CD8-positive, alpha-beta memory T cell (primary cell): Measurements from ENCODE around the gene KCNIP2. TPM values are rescaled to one million over a fixed set of nuclear protein-coding genes. Genes with fewer than 3 reads are reported as not detected.

Source experiments
- CTCF ChIA-PET: fragments of 350-600 bp; sonication (Branson Sonifier 250); formaldehyde crosslinking; loops from one replicate; lab custom pipeline; 2021; ENCODE audit warnings: antibody characterized with exemption; lab: Charles Lee
- POLR2A ChIA-PET: fragments of 350-600 bp; sonication (Branson Sonifier 250); formaldehyde crosslinking; loops from one replicate; lab custom pipeline; 2021; ENCODE audit warnings: antibody characterized with exemption; lab: Charles Lee
- DNase-seq, 5 donors: peaks; one replicate each; pipeline versions ENCODE4 v3.0.0 to v3.0.0-alpha.2; 2020 to 2022; ENCODE audit warnings: mixed read lengths in 1 of 5
- H3K27ac ChIP-seq: one replicate; pipeline ENCODE4 v1.7.0; 2013; ENCODE audit warnings: low read depth, mild to moderate bottlenecking, low read length, moderate library complexity
- H3K27me3 ChIP-seq: 2 replicates; pipeline ENCODE4 v1.7.0; 2013; ENCODE audit warnings: low read length, mild to moderate bottlenecking; ENCODE audit not compliant: insufficient read depth, poor library complexity, severe bottlenecking
- H3K36me3 ChIP-seq: 2 replicates; pipeline ENCODE4 v1.7.0; 2013; ENCODE audit warnings: mild to moderate bottlenecking, low read length, moderate library complexity; ENCODE audit not compliant: insufficient read depth
- H3K4me1 ChIP-seq: 2 replicates; pipeline ENCODE4 v1.7.0; 2013; ENCODE audit warnings: mild to moderate bottlenecking, low read length, moderate library complexity; ENCODE audit not compliant: insufficient read depth
- H3K4me3 ChIP-seq: 2 replicates; pipeline ENCODE4 v1.7.0; 2013; ENCODE audit warnings: mild to moderate bottlenecking, low read length
- H3K9me3 ChIP-seq: 2 replicates; pipeline ENCODE4 v1.7.0; 2013; ENCODE audit warnings: mild to moderate bottlenecking, low read length
- H3K27ac Mint-ChIP-seq, 8 donors: one replicate each; pipeline ENCODE4 v1.8.0; 2020 to 2021; ENCODE audit warnings: mixed read lengths in 8 of 8, mild to moderate bottlenecking in 6 of 8, inconsistent platforms in 3 of 8, moderate library complexity in 3 of 8
- H3K27me3 Mint-ChIP-seq, 2 donors: one replicate each; pipeline ENCODE4 v1.8.0; 2020 to 2021; ENCODE audit warnings: mixed read lengths in 2 of 2, mild to moderate bottlenecking in 1 of 2, moderate library complexity in 1 of 2
- H3K36me3 Mint-ChIP-seq, 3 donors: one replicate each; pipeline ENCODE4 v1.8.0; 2020 to 2021; ENCODE audit warnings: mixed read lengths in 3 of 3, inconsistent platforms in 1 of 3, mild to moderate bottlenecking in 1 of 3
- H3K4me1 Mint-ChIP-seq, 3 donors: one replicate each; pipeline ENCODE4 v1.8.0; 2020 to 2021; ENCODE audit warnings: mixed read lengths in 3 of 3, inconsistent platforms in 1 of 3, mild to moderate bottlenecking in 1 of 3
- H3K4me3 Mint-ChIP-seq, 7 donors: one replicate each; pipeline ENCODE4 v1.8.0; 2020 to 2021; ENCODE audit warnings: mixed read lengths in 7 of 7, mild to moderate bottlenecking in 6 of 7, moderate library complexity in 4 of 7, inconsistent platforms in 2 of 7
- H3K9me3 Mint-ChIP-seq, 5 donors: one replicate each; pipeline ENCODE4 v1.8.0; 2020 to 2022; ENCODE audit warnings: mixed read lengths in 5 of 5, mild to moderate bottlenecking in 3 of 5, moderate library complexity in 2 of 5, inconsistent platforms in 1 of 5
- polyA plus RNA-seq: library from polyadenylated mRNA; unstranded; fragments of 300-500 nt; fragmentation: Illumina TruSeq; gene quantifications from one replicate; pipeline ENCODE4 v1.2.3, GENCODE V29; 2021
- total RNA-seq, 2 experiments: library from RNA; stranded (reverse); gene quantifications; one replicate each; pipeline ENCODE4 v1.2.3, GENCODE V29; 2021

The KCNIP2 gene
- total and polyA plus RNA-seq, 3 experiments from 2014 or later = 0.96 to 1.0 TPM; not detected in 1

DNA sequence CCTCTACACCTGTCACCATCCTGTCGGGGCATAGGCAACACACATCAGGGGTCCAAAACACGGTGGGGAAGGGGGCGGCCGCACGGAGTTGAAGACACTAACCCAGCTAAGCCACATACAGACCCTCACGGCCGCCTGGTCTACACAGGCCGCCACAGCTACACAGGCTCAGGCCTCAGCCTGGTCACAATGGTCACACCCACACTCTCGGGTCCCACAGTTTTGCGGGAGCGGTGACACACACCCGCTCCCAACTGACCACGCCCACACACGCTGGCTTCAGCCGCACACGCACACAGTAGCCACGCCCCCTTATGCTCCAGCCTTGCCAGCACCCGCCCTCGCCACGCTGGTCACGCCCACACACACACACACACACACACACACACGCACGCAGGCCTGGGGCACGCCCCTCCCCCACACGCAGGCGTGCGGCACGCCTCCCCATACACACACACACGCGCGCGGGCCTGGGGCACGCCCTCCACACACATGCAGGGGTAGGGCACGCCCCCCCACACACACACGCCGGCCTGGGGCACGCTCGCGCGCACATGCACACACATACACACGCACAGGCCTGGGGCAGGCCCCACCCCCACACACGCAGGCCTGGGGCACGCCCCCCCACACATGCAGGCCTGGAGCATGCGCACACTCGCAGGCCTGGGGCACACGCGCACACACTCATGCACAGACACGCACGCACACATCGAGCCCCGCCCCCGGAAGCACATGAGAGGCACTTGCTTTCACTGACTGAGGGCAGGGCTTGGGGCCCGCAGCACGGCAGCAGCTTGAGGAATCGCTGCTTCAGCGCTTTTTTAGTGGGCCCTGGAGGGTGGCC lies 13.1 kb downstream of the KCNIP2 start:
- H3K9me3 ChIP-seq = no peaks in the 10 kb centered on the region
- H3K27me3 Mint-ChIP-seq = peaks cover 0 to 10% of the 10 kb centered on the region in 2 donors
- H3K9me3 Mint-ChIP-seq = peaks cover 0 to 4% (median 0%) of the 10 kb centered on the region in 5 donors
- peaks cover 55% of the 10 kb centered on the region for H3K4me1 ChIP-seq
- CTCF ChIA-PET = interaction anchor here (0.6 to 2.2 kb wide), 5 partner anchors 11 to 49 kb away, joined by 3 to 17 read pairs (median 3); partner anchors contain the start of genes KCNIP2 and OGA
- POLR2A ChIA-PET = interaction anchor here (0.5 to 5.0 kb wide), 3 partner anchors 10 to 15 kb away, joined by 3 to 39 read pairs (median 7); partner anchors contain the start of gene OGA
- H3K4me1 Mint-ChIP-seq = peaks cover 42 to 61% (median 49%) of the 10 kb centered on the region in 3 donors
- peak overlapping the region; percentile 56 for H3K4me3 ChIP-seq
- peak overlapping the region; percentile 52 for H3K27ac ChIP-seq
- no peaks in the 10 kb centered on the region for H3K36me3 ChIP-seq
- peak overlapping the region; percentile 88 to 94 (median 91) for H3K4me3 Mint-ChIP-seq
- H3K36me3 Mint-ChIP-seq = peaks cover 0 to 3% (median 0%) of the 10 kb centered on the region in 3 donors
- H3K27me3 ChIP-seq = no peaks in the 10 kb centered on the region
- peak; percentile 92 to 96 (median 93) for DNase-seq
- H3K27ac Mint-ChIP-seq = peak overlapping the region; percentile 95 to 99 (median 97)

DNA sequence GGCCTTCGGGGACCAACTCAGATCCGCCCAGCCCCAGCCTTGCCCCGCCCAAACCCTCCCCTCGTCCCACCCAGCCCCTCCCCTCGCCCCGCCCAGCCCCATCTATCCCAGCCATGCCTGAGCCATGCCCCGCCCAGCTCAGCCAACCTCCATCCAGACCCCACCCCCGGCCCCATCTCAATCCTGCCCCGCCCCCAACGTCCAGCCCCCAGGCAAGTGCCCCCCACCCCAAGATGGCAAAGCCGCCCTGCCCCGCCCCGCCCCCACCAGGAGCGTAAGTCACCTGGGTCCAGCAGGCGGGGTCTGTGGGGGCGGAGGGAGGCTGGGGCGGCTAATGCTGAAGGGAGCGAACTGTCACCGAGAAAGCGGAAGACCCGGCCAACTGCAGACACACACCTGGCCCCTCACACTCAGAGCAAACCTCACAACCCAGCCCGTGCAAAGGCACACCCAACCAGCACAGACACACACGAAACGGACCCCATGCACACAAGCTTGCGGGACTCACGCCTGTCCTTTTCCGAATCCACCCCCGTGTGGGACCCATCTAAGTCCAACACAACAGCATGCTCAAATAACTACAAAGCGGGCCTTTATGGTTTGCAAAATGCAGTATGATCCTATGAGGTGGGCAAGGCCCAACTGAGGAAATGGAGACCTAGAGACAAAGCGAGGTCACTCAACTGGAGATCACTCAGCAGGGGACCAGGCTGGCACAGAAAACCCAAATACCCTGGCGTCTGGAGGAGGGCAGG lies 13.9 kb downstream of the KCNIP2 start:
- peaks cover 0 to 4% (median 0%) of the 10 kb centered on the region in 5 donors for H3K9me3 Mint-ChIP-seq
- Histone ChIP-seq H3K36me3 (no peaks in the 10 kb centered on the region), H3K27me3 (no peaks in the 10 kb centered on the region), H3K9me3 (no peaks in the 10 kb centered on the region), H3K4me1 (peaks cover 47% of the 10 kb centered on the region), H3K4me3 (peak overlapping the region; percentile 56), H3K27ac (peak overlapping the region; percentile 52)
- peak overlapping the region; percentile 95 to 99 (median 97) for H3K27ac Mint-ChIP-seq
- CTCF ChIA-PET = interaction anchor here (0.6 to 2.1 kb wide), 4 partner anchors 10 to 49 kb away, joined by 3 to 17 read pairs (median 4); no protein-coding TSS in a partner anchor
- H3K4me1 Mint-ChIP-seq = peaks cover 37 to 55% (median 44%) of the 10 kb centered on the region in 3 donors
- DNase-seq = peak; percentile 60 to 83 (median 66)
- POLR2A ChIA-PET = interaction anchor here (5.0 kb wide), 1 partner anchor 12 kb away, joined by 39 read pairs; the partner anchor contains the start of gene OGA
- H3K4me3 Mint-ChIP-seq = peak overlapping the region; percentile 88 to 94 (median 91)
- H3K27me3 Mint-ChIP-seq = peaks cover 0 to 10% of the 10 kb centered on the region in 2 donors
- H3K36me3 Mint-ChIP-seq = peaks cover 0 to 3% (median 0%) of the 10 kb centered on the region in 3 donors

DNA sequence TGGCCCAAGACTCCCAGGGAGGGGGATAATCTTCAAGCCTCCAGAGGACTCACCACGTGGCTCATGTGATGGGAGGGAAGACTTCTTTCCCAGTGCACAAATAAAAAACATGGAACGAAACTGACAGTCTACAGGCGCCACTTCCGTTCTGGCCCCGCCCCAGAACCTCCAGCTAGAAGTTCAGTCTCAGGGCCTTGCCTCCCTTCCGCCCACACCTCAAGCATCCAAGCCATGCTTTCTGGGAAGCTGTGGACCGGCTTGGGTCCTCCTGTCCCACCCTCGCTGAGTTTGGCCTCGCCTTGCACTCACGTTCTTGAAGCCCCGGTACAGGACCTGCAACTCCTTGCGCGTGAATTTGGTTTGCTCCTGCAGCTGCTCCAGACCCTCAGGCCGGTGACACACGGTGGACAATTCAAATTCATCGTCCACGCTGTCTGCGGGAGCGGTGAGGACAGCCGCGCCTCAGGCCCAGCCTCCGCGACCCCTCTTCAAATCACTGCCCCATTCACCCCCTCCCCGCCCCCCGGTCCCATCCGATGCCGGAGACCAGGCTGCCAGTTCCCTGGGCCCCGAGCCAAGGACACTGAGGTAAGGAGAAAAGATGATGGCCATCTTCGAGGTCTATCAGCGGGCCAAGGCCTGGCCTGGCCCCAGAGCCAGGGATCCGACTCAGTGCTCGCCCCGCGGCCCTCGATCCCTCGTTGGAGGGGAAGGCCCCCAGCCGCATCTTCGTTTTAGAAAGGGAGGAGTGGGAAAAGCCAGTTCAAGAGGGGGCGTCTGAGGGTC lies 14.6 kb downstream of the KCNIP2 start:
- Histone ChIP-seq H3K4me3 (no peak overlapping the region), H3K9me3 (no peaks in the 10 kb centered on the region), H3K27ac (no peak overlapping the region), H3K4me1 (peaks cover 39% of the 10 kb centered on the region), H3K36me3 (no peaks in the 10 kb centered on the region), H3K27me3 (no peaks in the 10 kb centered on the region)
- DNase-seq = peak in 1 of 5 donors; percentile 57
- Mint-ChIP-seq H3K27me3 (peaks cover 0 to 10% of the 10 kb centered on the region in 2 donors), H3K27ac (peak overlapping the region in 4 of 8 donors; percentile 4 to 17 (median 6)), H3K36me3 (peaks cover 0 to 3% (median 0%) of the 10 kb centered on the region in 3 donors), H3K4me1 (peaks cover 30 to 47% (median 36%) of the 10 kb centered on the region in 3 donors), H3K9me3 (peaks cover 0 to 4% (median 0%) of the 10 kb centered on the region in 5 donors), H3K4me3 (peak overlapping the region in 3 of 7 donors; percentile 8 to 19 (median 17))
- ChIA-PET POLR2A (interaction anchor here (5.0 kb wide), 1 partner anchor 11 kb away, joined by 39 read pairs; the partner anchor contains the start of gene OGA), CTCF (interaction anchor here (1.0 to 2.4 kb wide), 4 partner anchors 9 to 47 kb away, joined by 3 to 10 read pairs (median 5); no protein-coding TSS in a partner anchor)

DNA sequence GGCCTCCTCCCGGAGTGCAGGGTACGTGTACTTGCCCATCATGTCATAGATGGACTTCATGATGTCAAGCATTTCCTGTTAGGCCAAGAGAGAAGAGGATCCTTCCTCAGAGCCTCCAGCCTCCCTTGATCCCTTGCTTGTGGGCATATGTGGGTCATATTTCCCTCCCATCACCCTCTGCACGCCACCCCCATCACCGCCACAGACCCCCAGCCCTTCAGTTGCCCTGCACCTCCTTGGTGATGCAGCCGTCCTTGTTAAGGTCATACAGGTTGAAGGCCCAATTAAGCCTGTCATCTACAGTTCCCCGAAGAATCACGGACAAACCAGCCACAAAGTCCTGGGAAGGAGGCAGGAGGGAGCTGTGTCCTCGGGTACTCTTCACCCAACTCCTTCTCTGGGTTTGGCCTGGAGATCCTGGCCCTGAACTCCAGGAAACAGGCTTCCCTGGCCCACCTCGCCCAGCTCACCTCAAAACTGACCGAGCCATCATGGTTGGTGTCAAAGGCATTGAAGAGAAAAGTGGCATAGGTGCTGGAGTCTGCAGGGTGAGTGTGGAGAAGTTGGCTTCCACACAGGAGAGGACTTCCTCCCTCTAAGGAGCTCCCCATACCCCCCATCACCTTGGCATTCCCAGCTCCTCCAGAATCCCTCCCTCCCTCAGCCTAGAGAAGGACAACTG lies 15.5 kb downstream of the KCNIP2 start:
- no peaks in the 10 kb centered on the region for H3K36me3 ChIP-seq
- H3K27me3 ChIP-seq = no peaks in the 10 kb centered on the region
- DNase-seq = no peak
- peaks cover 0 to 10% of the 10 kb centered on the region in 2 donors for H3K27me3 Mint-ChIP-seq
- H3K27ac Mint-ChIP-seq = peak overlapping the region in 4 of 8 donors; percentile 14 to 97 (median 52)
- peaks cover 30% of the 10 kb centered on the region for H3K4me1 ChIP-seq
- ChIA-PET POLR2A (interaction anchor here (2.3 to 5.0 kb wide), 2 partner anchors 10 to 12 kb away, joined by 7 to 39 read pairs; partner anchors contain the start of gene OGA), CTCF (interaction anchor here (1.0 to 2.4 kb wide), 7 partner anchors 9 to 304 kb away, joined by 3 to 10 read pairs (median 3); partner anchors contain the start of gene PPRC1)
- H3K36me3 Mint-ChIP-seq = peaks cover 0 to 3% (median 0%) of the 10 kb centered on the region in 3 donors
- H3K9me3 ChIP-seq = no peaks in the 10 kb centered on the region
- H3K27ac ChIP-seq = no peak overlapping the region
- H3K4me3 ChIP-seq = no peak overlapping the region
- H3K9me3 Mint-ChIP-seq = peaks cover 0 to 4% (median 0%) of the 10 kb centered on the region in 5 donors
- H3K4me3 Mint-ChIP-seq = peak overlapping the region in 1 of 7 donors; percentile 55
- peaks cover 25 to 39% (median 29%) of the 10 kb centered on the region in 3 donors for H3K4me1 Mint-ChIP-seq

DNA sequence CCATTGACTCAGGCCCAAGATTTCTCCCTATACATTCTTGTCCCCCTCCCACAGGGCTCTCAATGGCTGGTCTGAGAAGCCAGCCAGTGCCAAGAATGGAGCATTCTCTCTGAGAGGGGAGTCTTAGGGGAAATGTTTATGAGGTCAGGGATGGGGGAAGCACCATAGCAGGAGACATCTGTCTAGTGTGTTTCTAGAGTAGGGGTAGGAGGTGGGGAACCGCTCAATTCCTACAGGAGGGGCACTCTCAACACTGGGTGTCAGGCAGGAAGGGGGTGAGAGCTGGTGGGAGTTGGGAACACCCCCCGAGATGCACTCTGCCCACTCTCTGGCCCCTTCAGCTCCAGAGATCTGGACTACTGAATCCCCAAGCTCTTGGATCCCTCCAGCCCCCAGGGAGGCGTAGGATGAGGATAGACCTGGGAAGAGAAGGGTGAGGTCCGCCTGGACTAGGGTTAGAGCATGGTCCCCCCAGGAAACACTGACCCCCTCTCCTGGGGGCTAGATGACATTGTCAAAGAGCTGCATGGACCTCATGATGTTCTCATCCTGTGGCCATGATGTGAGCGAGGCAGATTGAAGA lies 16.7 kb downstream of the KCNIP2 start:
- no peak for DNase-seq
- H3K27me3 Mint-ChIP-seq = peaks cover 0 to 9% of the 10 kb centered on the region in 2 donors
- H3K36me3 ChIP-seq = no peaks in the 10 kb centered on the region

DNA sequence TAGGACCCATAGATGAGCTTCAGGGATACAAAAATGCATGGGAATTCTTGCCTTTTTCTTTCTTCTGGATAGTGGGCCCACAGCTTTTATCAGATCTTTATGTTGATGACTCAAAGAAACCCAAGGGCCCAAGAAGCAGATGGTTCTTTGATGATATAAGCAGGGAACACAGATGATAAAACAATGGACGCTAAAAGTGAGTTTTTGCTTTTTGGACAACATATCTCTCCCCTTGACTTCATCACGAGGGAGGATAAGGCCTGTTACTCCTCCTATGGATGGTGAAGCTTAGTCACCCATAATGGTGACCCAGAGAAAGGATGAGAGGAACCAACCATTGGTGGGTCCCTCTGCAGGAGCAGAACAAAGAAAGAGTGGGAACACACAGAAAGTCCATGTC lies 18.9 kb downstream of the KCNIP2 start:
- Histone ChIP-seq H3K9me3 (no peaks in the 10 kb centered on the region), H3K36me3 (no peaks in the 10 kb centered on the region), H3K27me3 (no peaks in the 10 kb centered on the region), H3K4me3 (no peak overlapping the region), H3K4me1 (peaks cover 5% of the 10 kb centered on the region), H3K27ac (peak overlapping the region; percentile 8)
- POLR2A ChIA-PET = no interaction called here
- DNase-seq = no peak
- Mint-ChIP-seq H3K9me3 (no peaks in the 10 kb centered on the region), H3K27me3 (no peaks in the 10 kb centered on the region), H3K4me1 (peaks cover 10 to 24% (median 15%) of the 10 kb centered on the region in 3 donors), H3K36me3 (peaks cover 0 to 2% (median 0%) of the 10 kb centered on the region in 3 donors), H3K27ac (peak overlapping the region in 1 of 8 donors; percentile 31), H3K4me3 (no peak overlapping the region)
- CTCF ChIA-PET = interaction anchor here (2.2 to 3.3 kb wide), 2 partner anchors 11 to 16 kb away, joined by 6 to 12 read pairs; no protein-coding TSS in a partner anchor

More for the DNA sequence above, 16.7 kb downstream of the KCNIP2 start:
- H3K4me1 Mint-ChIP-seq = peaks cover 21 to 29% (median 24%) of the 10 kb centered on the region in 3 donors
- H3K27ac Mint-ChIP-seq = peak overlapping the region in 5 of 8 donors; percentile 5 to 97 (median 15)
- peaks cover 0 to 4% (median 0%) of the 10 kb centered on the region in 5 donors for H3K9me3 Mint-ChIP-seq
- Histone ChIP-seq H3K27ac (no peak overlapping the region), H3K27me3 (no peaks in the 10 kb centered on the region), H3K4me3 (no peak overlapping the region), H3K9me3 (no peaks in the 10 kb centered on the region), H3K4me1 (peaks cover 19% of the 10 kb centered on the region)
- CTCF ChIA-PET = interaction anchor here (0.9 to 2.4 kb wide), 4 partner anchors 9 to 43 kb away, joined by 3 to 10 read pairs (median 3); no protein-coding TSS in a partner anchor
- peak overlapping the region in 2 of 7 donors; percentile 24 to 41 for H3K4me3 Mint-ChIP-seq
- POLR2A ChIA-PET = interaction anchor here (2.3 to 5.0 kb wide), 2 partner anchors 9 to 13 kb away, joined by 7 to 39 read pairs; partner anchors contain the start of gene OGA
- H3K36me3 Mint-ChIP-seq = peaks cover 0 to 3% (median 2%) of the 10 kb centered on the region in 3 donors
